ENCODE measurements around the gene NCAM1.

NCAM1 gene

DNA sequence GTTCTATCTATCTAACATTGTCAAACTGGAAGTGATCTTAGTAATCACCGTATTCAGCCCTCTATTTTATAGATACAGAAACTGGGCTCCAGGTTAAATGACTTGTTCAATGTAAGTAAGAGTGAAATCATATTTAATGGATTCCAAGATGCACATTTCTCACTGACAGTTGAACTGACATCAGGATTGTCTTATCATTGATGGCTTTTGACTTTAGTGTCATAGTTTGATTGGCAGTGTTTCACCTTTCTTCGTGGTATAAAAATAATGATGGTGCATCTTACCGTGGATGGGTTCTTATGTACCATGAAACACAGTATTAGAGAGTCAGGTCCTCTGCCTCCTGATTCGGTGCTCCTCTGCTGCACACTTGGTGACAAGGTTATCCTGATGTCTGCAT lies 123.1 kb downstream of the NCAM1 start:
- no peak for DNase-seq

DNA sequence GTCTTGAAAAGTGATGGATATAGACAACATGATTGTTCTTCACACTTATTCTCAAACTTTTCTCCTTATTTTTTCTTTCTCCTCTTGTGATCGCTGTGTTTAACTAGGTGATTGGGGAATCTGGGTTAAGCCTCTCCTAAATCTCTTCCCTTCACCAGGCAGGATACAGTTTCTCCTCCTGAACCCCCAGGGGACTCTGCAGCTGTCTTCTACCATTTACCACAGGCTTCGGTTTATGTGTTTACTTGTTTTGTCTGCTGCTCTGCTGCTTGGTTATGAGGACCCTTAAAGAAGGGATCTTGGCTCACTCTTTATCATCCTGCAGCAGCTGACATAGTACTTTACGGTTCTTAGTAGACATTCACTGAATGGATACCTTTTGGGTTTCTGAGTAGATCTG lies 124.2 kb downstream of the NCAM1 start:
- no peak for DNase-seq

DNA sequence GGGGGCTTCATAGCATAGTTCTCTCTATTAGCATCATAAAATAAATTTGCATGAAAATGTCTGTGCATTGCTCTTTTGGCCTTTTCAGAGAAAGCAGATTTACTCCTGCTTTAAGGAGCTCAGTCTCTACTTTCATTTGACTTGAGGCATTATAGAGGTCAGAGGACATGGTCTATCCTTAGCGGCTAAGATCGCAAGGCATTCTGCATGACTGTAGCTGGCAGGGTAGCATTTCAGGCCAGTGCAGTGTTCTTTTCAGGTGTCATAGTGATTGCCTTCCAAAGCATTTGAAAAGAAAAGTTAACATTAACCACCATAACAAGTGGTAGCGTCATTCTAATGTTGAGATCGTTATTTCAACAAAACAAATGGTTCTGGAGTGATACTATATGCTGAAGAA lies 126.5 kb downstream of the NCAM1 start:
- no peak for DNase-seq

DNA sequence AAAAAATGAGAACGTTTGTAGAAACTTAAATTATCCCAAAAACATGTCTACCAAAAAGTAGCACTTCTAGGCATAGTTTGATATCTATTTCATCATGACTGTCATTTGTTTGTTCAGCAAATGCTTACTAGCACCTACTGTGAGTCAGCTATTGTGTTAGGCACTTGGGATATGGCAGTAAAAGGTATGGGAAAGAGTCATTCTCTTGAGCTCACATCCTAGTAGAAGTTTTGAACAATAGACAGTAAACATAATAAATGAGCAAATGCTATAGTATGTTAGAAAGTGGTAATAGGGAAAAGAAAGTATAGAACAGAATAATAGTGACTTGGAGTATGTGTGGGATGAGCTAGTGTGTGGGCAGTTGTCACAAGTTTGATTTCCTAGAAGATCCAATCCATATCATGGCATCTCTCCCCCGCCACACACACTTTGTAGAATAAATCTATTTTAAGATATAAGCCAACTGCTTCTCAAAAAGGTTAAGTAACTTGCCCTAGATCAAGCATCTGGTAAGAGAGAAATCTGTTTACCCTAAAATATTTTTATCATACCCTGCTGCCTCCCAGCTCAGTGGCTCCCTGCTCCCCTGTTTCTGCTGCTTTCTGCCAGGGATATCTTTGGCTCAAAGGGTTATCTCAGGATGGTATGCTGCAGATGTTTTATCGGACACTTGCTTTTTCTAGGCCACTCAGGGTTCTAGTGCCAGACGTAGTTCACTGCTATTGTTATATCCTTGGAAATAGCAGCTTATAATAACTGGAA lies 129.7 kb downstream of the NCAM1 start:
- no peak for DNase-seq

DNA sequence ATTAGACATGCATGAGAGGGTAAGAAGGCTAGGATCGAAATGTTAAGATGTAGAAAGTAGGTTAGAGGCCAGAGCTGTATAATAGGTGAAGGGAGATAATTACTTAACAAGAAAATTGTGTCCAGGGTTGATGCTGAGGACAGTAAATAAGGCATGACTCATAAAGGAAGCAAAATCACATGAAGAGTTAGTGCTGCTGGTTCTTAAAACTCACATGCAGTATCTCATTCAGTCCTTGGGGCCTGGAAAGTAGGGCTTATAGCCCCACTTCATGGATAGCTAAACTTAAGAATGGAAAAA lies 130.2 kb downstream of the NCAM1 start:
- DNase-seq: no peak

DNA sequence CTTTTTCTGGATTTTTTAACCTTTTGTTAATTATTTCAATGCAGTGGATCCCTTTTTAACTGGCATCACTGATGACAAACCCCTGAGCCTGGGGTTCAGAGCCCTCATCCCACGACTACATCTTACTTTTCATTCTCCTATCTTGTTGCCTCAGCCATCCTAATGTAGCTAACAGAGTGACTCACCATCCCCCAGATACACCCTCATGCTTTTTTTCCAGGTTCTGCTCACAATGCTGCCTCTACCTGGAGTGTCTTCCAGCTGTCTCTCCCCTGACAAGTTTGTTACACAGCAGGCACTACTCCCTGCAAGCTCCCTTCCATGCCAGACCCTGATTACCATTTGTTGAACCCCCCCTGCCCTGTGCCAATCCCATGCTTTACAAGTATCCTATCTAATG lies 135.4 kb downstream of the NCAM1 start:
- peak in 1 of 58 donors; percentile 34 for DNase-seq

DNA sequence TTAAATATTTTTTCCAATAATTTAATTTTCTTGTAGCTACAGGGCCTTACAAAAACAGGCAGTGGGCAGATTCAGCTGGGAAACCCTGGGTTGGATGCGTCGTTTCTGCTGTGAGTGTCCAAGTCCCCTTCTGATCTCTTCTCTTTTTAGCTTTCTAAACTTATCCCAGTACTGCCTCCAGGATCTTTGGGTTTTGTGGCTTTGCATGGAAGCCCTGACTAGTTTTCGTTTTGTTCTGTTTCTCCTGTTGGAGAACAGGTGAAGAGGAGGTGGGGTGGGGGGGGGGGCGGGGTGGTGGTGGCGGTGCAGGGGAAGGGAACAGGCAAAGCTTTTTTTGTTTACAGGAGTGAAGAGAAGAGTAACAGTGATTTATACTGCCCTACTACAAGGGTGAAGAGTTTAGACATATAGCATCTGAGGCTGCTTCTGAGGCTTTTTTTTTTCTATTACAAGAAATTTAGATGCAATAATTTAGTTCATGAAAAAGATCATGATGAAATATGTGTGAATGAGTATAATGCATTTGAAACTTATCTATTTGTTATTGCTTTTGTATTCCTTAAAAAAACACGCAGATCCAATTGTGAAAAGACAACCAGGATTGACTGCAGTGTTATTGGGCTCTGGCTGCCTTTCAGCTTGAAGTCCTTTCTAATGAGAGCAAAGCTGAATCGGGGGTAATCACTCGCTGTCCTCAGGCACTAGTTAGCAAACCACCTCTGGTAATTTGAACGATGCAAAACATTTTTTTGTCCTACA lies 142.9 kb downstream of the NCAM1 start:
- no peak for DNase-seq

DNA sequence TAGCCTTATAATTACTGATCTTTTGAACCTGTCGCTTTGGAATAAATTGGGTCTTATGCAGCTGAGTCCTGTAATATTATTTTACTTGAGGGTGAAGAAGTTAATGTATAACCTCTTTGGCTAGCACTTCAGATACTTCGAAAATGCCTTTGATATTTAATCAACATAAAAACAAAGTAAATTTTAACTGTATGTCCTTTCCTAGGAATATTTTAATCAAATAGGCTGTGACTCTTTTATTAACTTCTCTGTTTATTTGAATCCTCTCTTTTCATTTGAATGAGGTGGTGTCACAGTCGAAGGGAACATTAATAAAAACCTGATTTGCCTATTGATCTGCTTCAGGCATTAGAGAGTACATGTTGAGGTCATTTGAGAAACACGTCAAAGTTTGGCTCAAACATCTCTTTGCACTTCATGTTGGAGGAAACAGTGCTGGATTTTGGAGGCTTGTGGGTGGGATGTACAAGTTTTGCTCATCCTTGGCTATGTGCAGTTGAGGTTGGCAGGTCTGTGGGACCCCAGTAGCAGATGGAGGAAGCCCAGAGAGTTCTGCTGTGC lies 143.6 kb downstream of the NCAM1 start:
- DNase-seq: no peak

DNA sequence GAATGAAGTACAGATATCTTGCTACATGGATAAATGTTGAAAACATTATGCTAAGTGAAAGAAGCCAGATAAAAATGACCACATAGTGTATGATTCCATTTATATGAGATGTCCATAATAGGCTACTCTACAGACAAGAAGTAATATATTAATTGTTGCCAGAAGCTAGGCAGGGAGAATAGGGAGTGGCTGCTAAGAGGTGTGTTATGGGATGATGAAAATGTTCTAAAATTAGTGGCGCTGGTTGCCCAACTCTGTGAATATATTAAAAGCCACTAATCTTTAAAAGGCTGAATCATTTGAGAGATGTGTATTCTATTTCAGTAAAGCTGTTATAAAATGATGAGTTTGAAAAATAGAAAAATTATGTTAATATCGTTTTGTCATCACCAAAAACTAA lies 144.4 kb downstream of the NCAM1 start:
- no peak for DNase-seq

DNA sequence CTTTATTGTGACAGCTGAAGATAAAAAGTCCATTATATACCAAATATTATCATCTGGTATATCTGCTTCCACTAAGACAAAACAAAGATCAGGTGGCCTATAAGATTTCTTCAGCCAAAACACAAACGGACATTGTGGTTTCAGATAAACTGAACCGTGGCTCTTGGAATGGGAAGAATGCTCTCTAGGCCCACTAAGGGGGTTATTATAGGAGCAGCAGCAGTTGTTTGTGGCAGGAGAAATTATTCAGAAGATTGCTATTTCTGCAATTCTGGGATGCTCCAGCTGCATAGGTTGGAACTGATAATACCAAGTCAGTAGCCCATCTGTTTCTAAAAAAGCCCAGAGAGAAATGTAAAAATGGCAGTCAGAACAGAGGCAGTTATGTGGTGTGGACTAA lies 145.3 kb downstream of the NCAM1 start:
- no peak for DNase-seq

DNA sequence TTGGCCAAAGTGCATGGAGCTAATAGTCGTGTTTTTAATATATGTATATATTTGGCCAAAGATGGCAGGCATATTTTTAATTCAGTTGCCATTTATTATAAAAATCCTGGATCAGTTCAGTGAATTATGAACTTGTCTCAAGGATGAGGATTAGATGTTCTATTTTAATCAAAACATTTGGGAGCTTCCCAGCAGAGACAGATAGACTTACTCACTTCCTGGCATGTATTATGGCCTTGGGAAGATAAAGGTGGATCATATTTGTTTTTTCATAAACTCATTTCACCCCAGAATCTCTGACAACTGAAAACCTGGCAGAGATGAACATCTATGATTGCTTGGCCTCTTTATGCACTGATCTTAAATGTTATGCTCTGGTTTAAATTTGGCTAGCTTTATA lies 148.8 kb downstream of the NCAM1 start:
- DNase-seq: no peak

DNA sequence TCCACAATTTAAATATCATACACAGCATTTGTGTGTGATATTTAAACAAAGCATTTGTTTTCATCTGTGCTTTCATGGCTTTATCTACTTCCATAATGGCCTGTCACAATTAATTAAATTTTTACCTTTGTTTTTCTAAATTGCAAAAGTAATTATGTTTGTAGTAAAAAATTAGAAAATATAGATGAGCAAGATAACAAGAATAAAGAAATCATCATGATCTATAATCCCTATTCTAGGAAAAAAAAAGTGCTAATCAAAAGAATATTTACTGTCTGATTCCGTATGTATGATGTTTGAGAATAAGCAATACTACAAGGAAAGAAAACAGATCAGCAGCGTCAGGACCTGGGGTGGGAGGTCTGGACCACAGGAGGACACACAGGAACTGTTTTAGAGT lies 149.9 kb downstream of the NCAM1 start:
- no peak for DNase-seq

DNA sequence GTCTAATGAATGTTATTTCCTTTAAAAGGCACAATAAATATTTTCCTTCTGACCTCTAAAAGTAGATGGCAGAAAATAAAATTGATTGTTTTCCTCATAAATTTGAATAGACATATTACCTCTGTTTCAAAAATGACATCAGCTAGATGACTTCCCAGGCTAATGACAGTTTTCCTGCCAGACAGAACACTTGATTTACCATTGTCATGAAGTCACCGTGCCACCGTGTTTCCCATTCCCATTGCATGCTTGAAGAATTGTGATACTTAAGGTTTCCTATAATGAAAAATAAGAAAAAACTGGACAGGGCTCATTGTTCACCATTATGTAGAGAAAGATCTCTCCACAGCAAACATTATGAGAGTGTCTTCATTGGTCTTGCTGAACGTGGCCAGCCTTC lies 151.1 kb downstream of the NCAM1 start:
- DNase-seq: no peak

DNA sequence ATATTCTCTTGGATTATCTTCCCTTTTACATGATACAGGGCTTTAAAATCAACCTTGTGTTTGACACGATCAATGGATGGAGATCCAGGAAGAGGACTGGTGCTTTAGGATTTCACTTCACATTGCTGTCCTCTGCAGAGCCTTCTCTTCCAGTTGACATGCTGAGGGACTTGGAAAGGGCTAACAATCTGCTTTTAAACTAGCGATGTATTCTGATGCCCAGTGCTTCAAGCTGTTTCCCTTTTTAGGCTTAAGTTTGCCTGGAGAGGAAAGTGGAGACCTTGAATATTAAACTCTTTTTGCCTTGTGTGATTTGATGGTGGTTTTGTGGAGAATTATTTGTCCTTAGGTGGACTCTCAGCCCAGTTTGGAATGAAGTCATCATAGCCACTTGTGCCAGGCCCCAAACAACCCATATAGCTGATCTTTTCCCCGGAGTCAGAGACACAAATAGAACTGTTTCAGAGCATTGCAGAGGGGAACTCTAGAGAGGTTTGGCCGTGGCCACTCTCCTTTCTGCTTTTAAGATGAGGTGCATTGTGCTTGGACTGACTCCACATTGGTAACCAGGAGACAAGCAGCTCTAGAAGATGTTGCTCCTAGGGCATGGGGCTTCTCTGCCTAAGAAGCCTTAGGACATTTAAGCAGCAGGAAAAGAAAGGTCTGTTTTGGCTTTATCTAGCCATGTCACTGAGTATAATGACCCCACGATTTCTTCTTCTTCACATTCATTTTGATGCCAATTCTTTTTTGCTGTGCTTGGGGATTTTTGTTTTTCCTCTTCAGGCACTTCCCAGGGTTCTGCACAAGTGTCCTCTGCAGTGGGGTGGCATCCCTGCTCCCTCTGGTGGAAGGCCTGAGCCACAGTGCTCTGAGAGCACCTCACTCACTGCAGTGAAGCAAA lies 152.8 kb downstream of the NCAM1 start:
- peak in 52 of 58 donors; percentile 12 to 81 (median 56) for DNase-seq

DNA sequence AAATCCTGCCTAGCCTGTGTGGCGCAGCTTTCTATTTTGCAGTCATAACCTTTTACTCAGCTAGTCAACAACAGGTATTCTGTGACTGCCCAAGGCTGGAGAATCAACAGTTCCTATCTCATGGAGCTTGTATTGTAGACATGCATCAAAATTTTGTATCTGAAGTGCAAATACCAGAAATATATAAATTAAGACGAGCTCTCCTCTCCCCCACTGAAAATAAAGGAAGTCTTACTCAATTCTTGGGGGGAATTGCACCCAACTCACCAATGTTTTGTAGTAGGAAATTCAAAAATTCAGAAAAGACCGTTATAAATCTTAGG lies 153.4 kb downstream of the NCAM1 start:
- DNase-seq: no peak

DNA sequence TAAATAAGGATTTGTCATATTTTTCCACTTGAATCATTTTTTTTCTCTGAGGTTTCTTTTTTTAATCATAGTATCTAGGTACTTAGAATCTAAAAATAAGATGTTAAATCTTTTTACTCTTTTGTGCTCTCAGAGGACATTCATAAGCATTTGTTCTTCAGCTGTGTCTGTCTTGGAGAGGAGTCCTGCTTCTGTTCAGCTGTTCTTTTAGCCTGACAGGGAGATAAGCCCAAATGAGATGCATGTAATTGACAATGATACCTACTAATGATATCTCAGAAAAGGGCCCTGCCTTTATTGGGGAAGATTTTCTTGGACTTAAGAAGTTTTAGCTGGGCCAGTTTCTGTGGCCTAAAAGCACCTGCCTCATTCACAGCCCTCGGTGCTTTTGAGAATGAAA lies 156.9 kb downstream of the NCAM1 start:
- no peak for DNase-seq

DNA sequence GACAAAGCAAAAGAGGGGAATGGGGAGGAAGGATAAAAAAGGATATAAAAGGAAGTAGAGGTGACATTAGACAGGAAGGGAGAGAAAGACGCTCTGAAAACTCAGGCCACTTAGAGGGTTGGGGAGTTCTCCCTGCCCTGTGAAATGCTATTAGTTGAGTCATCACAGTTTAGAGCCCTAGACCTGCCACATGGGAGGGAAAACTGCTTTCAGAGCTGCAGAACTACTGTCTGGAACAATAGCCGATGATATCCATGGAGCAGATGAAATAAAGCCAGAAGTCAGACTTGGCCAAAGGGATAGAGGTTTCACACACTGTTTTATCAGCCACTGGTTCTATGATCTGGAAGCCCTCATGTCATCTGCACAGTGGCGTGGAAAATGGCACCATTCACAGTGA lies 157.9 kb downstream of the NCAM1 start:
- DNase-seq: no peak

DNA sequence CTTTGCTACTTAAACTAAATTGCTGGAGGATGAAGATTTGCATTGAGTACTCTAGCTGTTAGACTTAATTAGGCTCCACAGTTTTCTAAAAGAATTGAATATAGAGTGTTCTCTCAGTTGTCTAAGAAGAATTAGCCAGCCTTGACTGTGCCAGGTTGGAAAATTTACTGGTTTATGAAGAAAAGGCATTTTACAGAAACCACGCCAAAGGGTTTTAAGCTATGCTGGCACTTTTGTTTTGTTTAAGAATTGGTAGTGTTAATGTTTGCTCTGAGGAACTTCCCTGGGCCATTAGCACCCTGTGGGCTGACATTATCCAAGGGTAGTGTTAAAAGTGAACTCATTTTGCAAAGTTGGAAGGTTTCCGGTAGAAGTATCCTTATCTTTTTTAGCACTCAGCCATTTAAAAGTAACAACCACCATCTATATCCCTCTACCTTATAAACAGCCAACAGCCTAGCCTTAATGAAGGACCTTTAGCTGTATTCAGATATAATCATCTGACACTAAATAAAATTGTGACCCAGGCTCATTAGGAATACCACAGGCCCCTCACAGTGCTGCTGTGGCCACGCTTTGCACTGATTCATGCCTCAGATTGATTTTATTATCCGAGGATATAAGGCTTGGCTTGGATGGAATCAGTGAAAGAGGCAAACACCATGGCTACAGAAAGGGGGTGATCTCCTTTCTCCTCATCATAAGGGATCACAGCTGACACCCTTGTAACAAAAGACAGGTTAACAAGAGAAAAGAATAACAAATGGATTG lies 158.9 kb downstream of the NCAM1 start:
- no peak for DNase-seq

DNA sequence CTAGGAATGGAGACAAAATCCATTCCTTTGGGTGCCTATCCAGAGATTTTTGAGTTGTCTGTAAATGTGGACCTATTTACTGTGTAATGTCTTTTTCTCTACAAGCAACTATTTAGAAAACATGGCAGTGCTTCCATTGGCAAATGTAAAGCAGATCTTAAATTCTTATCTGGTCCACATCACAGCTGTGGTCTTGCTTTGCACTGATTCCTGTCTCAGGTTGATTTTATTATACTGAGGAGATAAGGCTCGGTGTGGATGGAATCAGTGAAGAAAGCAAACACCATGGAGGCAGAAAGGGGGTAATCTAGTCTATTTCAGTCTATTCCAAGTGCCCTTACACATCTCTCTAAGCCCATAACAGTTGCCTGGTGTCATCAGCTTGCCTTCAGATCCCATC lies 160.5 kb downstream of the NCAM1 start:
- DNase-seq: no peak

DNA sequence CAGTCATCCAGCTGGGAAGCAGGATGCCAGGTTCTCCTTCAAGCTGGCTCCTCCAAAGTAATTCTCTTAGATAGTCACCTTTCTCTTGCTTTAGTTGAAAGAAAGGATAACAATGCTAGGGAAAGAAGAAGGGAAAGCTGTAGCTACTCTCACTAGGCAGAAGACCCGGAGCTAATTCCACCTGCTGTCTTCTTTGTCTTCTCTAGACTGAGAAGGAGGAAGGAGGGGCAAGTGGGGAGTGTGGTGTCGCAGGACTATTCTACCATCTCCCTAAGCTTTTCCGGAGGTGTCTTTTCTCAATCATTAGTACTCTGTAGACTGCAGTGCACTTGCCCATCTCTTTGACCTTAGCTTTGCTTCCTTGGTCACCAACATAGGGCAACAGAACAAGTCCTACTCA lies 162.8 kb downstream of the NCAM1 start:
- no peak for DNase-seq

DNA sequence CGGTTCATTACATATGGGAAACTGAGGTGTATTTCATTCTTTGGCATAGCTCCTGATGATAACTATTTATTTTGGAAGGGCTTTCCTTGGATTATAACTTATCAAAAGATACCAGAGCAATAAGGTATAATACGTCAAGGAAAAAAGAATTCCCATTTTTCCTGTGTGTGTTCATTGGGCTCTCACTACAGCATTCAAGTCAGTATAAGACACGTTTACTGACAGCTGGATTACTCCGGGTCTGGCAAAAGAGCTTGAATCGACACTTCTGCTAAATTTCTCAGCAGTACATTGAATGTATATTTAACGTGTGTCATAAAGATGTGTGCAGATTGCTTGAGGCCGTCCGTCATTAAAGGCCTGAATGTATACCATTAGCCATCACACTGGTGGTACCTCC lies 163.4 kb downstream of the NCAM1 start:
- no peak for DNase-seq

All from anterior cingulate cortex (tissue), 58 donors.